GM19467 (cell line): ENCODE measurements around the gene PM20D1.

ENCODE experiments used
- ATAC-seq: cut with Tn5 transposase; IDR thresholded peaks from one replicate; pipeline ENCODE4 v1.9.1; 2021; ENCODE audit warnings: mild to moderate bottlenecking, moderate library complexity; ENCODE audit not compliant: unreplicated experiment

Gene PM20D1

GRCh38 chr1:205805082-205805711 lies 44.7 kb downstream of the PM20D1 start:
- ATAC-seq: no peak

- ATAC-seq: no peak
Observed at GRCh38 chr1:205804605-205805004, 45.3 kb downstream of the PM20D1 start.

- no peak for ATAC-seq
Observed at GRCh38 chr1:205803986-205804385, 45.9 kb downstream of the PM20D1 start.

GRCh38 chr1:205802060-205802459 lies 47.9 kb downstream of the PM20D1 start:
- ATAC-seq: no peak

GRCh38 chr1:205800981-205801703 lies 48.8 kb downstream of the PM20D1 start:
- ATAC-seq: no peak

GRCh38 chr1:205800427-205800826 lies 49.5 kb downstream of the PM20D1 start:
- no peak for ATAC-seq

GRCh38 chr1:205798577-205798976 lies 51.4 kb downstream of the PM20D1 start:
- no peak for ATAC-seq

- no peak for ATAC-seq
Observed at GRCh38 chr1:205797168-205797567, 52.8 kb downstream of the PM20D1 start.

- no peak for ATAC-seq
Observed at GRCh38 chr1:205794011-205794730, 55.8 kb downstream of the PM20D1 start.

GRCh38 chr1:205792961-205793673 lies 56.8 kb downstream of the PM20D1 start:
- ATAC-seq: no peak

- no peak for ATAC-seq
Observed at GRCh38 chr1:205792481-205792881, 57.5 kb downstream of the PM20D1 start.

GRCh38 chr1:205791568-205792180 lies 58.3 kb downstream of the PM20D1 start:
- ATAC-seq: no peak

- ATAC-seq: no peak
Observed at GRCh38 chr1:205787287-205787916, 62.5 kb downstream of the PM20D1 start.

- no peak for ATAC-seq
Observed at GRCh38 chr1:205786601-205787000, 63.3 kb downstream of the PM20D1 start.

GRCh38 chr1:205785446-205785845 lies 64.5 kb downstream of the PM20D1 start:
- ATAC-seq: no peak

GRCh38 chr1:205783904-205784303 lies 66.0 kb downstream of the PM20D1 start:
- no peak for ATAC-seq

- no peak for ATAC-seq
Observed at GRCh38 chr1:205783433-205783795, 66.5 kb downstream of the PM20D1 start.

- ATAC-seq: no peak
Observed at GRCh38 chr1:205782627-205783432, 67.1 kb downstream of the PM20D1 start.

GRCh38 chr1:205780335-205780734 lies 69.6 kb downstream of the PM20D1 start:
- no peak for ATAC-seq
